ENCODE measurements around the gene CREB5.

CREB5 gene

GRCh38 chr7:28697913-28698563, 285.7 kb downstream of the CREB5 start:
- Mint-ChIP-seq H3K27ac (no peak overlapping the region), H3K4me3 (no peak overlapping the region), H3K36me3 (ENCODE audit: low read depth) (no peaks in the 10 kb centered on the region)

GRCh38 chr7:28698840-28699239, 286.5 kb downstream of the CREB5 start:
- Mint-ChIP-seq H3K27ac (no peak overlapping the region), H3K4me3 (no peak overlapping the region), H3K36me3 (ENCODE audit: low read depth) (no peaks in the 10 kb centered on the region), H3K4me1 (ENCODE audit: low read depth) (no peaks in the 10 kb centered on the region), H3K9me3 (no peaks in the 10 kb centered on the region), H3K27me3 (ENCODE audit: low read depth) (no peaks in the 10 kb centered on the region)

More at GRCh38 chr7:28697913-28698563, 285.7 kb downstream of the CREB5 start:
- H3K27me3 Mint-ChIP-seq (ENCODE audit: low read depth): no peaks in the 10 kb centered on the region
- no peaks in the 10 kb centered on the region for H3K9me3 Mint-ChIP-seq
- H3K4me1 Mint-ChIP-seq (ENCODE audit: low read depth): no peaks in the 10 kb centered on the region

GRCh38 chr7:28700096-28700495, 287.8 kb downstream of the CREB5 start:
- H3K9me3 Mint-ChIP-seq: no peaks in the 10 kb centered on the region
- H3K27me3 Mint-ChIP-seq (ENCODE audit: low read depth): no peaks in the 10 kb centered on the region
- no peak overlapping the region for H3K4me3 Mint-ChIP-seq
- H3K36me3 Mint-ChIP-seq (ENCODE audit: low read depth): no peaks in the 10 kb centered on the region
- H3K4me1 Mint-ChIP-seq (ENCODE audit: low read depth): no peaks in the 10 kb centered on the region
- no peak overlapping the region for H3K27ac Mint-ChIP-seq

- Mint-ChIP-seq H3K27me3 (ENCODE audit: low read depth) (no peaks in the 10 kb centered on the region), H3K4me3 (no peak overlapping the region), H3K36me3 (ENCODE audit: low read depth) (no peaks in the 10 kb centered on the region), H3K9me3 (no peaks in the 10 kb centered on the region), H3K27ac (no peak overlapping the region), H3K4me1 (ENCODE audit: low read depth) (no peaks in the 10 kb centered on the region)
These were observed 288.5 kb downstream of the CREB5 start for GRCh38 chr7:28700790-28701203.

GRCh38 chr7:28701731-28702130, 289.4 kb downstream of the CREB5 start:
- Mint-ChIP-seq H3K4me3 (no peak overlapping the region), H3K27me3 (ENCODE audit: low read depth) (no peaks in the 10 kb centered on the region), H3K4me1 (ENCODE audit: low read depth) (no peaks in the 10 kb centered on the region), H3K36me3 (ENCODE audit: low read depth) (no peaks in the 10 kb centered on the region), H3K27ac (no peak overlapping the region), H3K9me3 (no peaks in the 10 kb centered on the region)

- Mint-ChIP-seq H3K4me3 (no peak overlapping the region), H3K27ac (no peak overlapping the region), H3K36me3 (ENCODE audit: low read depth) (no peaks in the 10 kb centered on the region), H3K4me1 (ENCODE audit: low read depth) (no peaks in the 10 kb centered on the region), H3K9me3 (no peaks in the 10 kb centered on the region), H3K27me3 (ENCODE audit: low read depth) (no peaks in the 10 kb centered on the region)
These were observed 289.9 kb downstream of the CREB5 start for GRCh38 chr7:28702171-28702570.

GRCh38 chr7:28703037-28703765, 290.9 kb downstream of the CREB5 start:
- Mint-ChIP-seq H3K27ac (no peak overlapping the region), H3K36me3 (ENCODE audit: low read depth) (no peaks in the 10 kb centered on the region), H3K27me3 (ENCODE audit: low read depth) (no peaks in the 10 kb centered on the region), H3K4me3 (no peak overlapping the region), H3K4me1 (ENCODE audit: low read depth) (no peaks in the 10 kb centered on the region), H3K9me3 (no peaks in the 10 kb centered on the region)

- Mint-ChIP-seq H3K27me3 (ENCODE audit: low read depth) (no peaks in the 10 kb centered on the region), H3K4me1 (ENCODE audit: low read depth) (no peaks in the 10 kb centered on the region), H3K9me3 (no peaks in the 10 kb centered on the region), H3K4me3 (no peak overlapping the region), H3K27ac (no peak overlapping the region), H3K36me3 (ENCODE audit: low read depth) (no peaks in the 10 kb centered on the region)
These were observed 292.4 kb downstream of the CREB5 start for GRCh38 chr7:28704706-28705105.

GRCh38 chr7:28705350-28705749, 293.0 kb downstream of the CREB5 start:
- no peaks in the 10 kb centered on the region for H3K27me3 Mint-ChIP-seq (ENCODE audit: low read depth)
- no peaks in the 10 kb centered on the region for H3K9me3 Mint-ChIP-seq
- H3K4me3 Mint-ChIP-seq: no peak overlapping the region
- no peaks in the 10 kb centered on the region for H3K36me3 Mint-ChIP-seq (ENCODE audit: low read depth)
- no peaks in the 10 kb centered on the region for H3K4me1 Mint-ChIP-seq (ENCODE audit: low read depth)
- H3K27ac Mint-ChIP-seq: no peak overlapping the region

GRCh38 chr7:28706584-28706983, 294.3 kb downstream of the CREB5 start:
- H3K27ac Mint-ChIP-seq: no peak overlapping the region
- no peaks in the 10 kb centered on the region for H3K4me1 Mint-ChIP-seq (ENCODE audit: low read depth)
- no peak overlapping the region for H3K4me3 Mint-ChIP-seq
- H3K9me3 Mint-ChIP-seq: no peaks in the 10 kb centered on the region
- H3K36me3 Mint-ChIP-seq (ENCODE audit: low read depth): no peaks in the 10 kb centered on the region
- H3K27me3 Mint-ChIP-seq (ENCODE audit: low read depth): no peaks in the 10 kb centered on the region

GRCh38 chr7:28707291-28707690, 295.0 kb downstream of the CREB5 start:
- Mint-ChIP-seq H3K36me3 (ENCODE audit: low read depth) (no peaks in the 10 kb centered on the region), H3K4me1 (ENCODE audit: low read depth) (no peaks in the 10 kb centered on the region), H3K4me3 (no peak overlapping the region), H3K27me3 (ENCODE audit: low read depth) (no peaks in the 10 kb centered on the region), H3K27ac (no peak overlapping the region), H3K9me3 (no peaks in the 10 kb centered on the region)

GRCh38 chr7:28708033-28708951, 296.0 kb downstream of the CREB5 start:
- Mint-ChIP-seq H3K9me3 (no peaks in the 10 kb centered on the region), H3K27ac (no peak overlapping the region), H3K4me3 (no peak overlapping the region), H3K36me3 (ENCODE audit: low read depth) (no peaks in the 10 kb centered on the region), H3K4me1 (ENCODE audit: low read depth) (no peaks in the 10 kb centered on the region), H3K27me3 (ENCODE audit: low read depth) (no peaks in the 10 kb centered on the region)

GRCh38 chr7:28709748-28710147, 297.4 kb downstream of the CREB5 start:
- Mint-ChIP-seq H3K27ac (no peak overlapping the region), H3K36me3 (ENCODE audit: low read depth) (no peaks in the 10 kb centered on the region), H3K4me3 (no peak overlapping the region), H3K4me1 (ENCODE audit: low read depth) (no peaks in the 10 kb centered on the region), H3K9me3 (no peaks in the 10 kb centered on the region), H3K27me3 (ENCODE audit: low read depth) (no peaks in the 10 kb centered on the region)

GRCh38 chr7:28711114-28711513, 298.8 kb downstream of the CREB5 start:
- no peaks in the 10 kb centered on the region for H3K4me1 Mint-ChIP-seq (ENCODE audit: low read depth)
- no peak overlapping the region for H3K4me3 Mint-ChIP-seq
- no peak overlapping the region for H3K27ac Mint-ChIP-seq
- H3K36me3 Mint-ChIP-seq (ENCODE audit: low read depth): no peaks in the 10 kb centered on the region
- no peaks in the 10 kb centered on the region for H3K9me3 Mint-ChIP-seq
- H3K27me3 Mint-ChIP-seq (ENCODE audit: low read depth): no peaks in the 10 kb centered on the region
